HG02763 (cell line): ENCODE results near the gene TPTE.
"Not testable (repeated sequence)": the region's sequence is repeated elsewhere in the genome, so short reads cannot be mapped to it uniquely, and the experiment has no call there.

Experiments
- ATAC-seq: cut with Tn5 transposase; IDR thresholded peaks from one replicate; pipeline ENCODE4 v1.9.1; 2021; ENCODE audit warnings: mild to moderate bottlenecking, moderate library complexity; ENCODE audit not compliant: unreplicated experiment

TPTE gene

GRCh38 chr21:10521091-10521598, at the start of gene TPTE:
TSS of gene TPTE (plus strand) at chr21:10521583. CDS start at chr21:10538724, 17,141 bp downstream.
- ATAC-seq: no peak

GRCh38 chr21:10471999-10472398, 49.4 kb upstream of the TPTE start:
- ATAC-seq: not testable (repeated sequence)

- not testable (repeated sequence) for ATAC-seq
Observed at GRCh38 chr21:10477794-10478193, 43.6 kb upstream of the TPTE start.

GRCh38 chr21:10479875-10480274, 41.5 kb upstream of the TPTE start:
- ATAC-seq: not testable (repeated sequence)

- ATAC-seq: not testable (repeated sequence)
Observed at GRCh38 chr21:10484864-10485263, 36.5 kb upstream of the TPTE start.

GRCh38 chr21:10490453-10490852, 30.9 kb upstream of the TPTE start:
- ATAC-seq: not testable (repeated sequence)

GRCh38 chr21:10511116-10511515, 10.3 kb upstream of the TPTE start:
- ATAC-seq: no peak

- ATAC-seq: not testable (repeated sequence)
Observed at GRCh38 chr21:10516889-10517288, 4.5 kb upstream of the TPTE start.

GRCh38 chr21:10517904-10518303, 3.5 kb upstream of the TPTE start:
- ATAC-seq: not testable (repeated sequence)

GRCh38 chr21:10521835-10522500, 585 bp downstream of the TPTE start:
- ATAC-seq: not testable (repeated sequence)

- no peak for ATAC-seq
Observed at GRCh38 chr21:10539956-10540355, 18.6 kb downstream of the TPTE start.

- not testable (repeated sequence) for ATAC-seq
Observed at GRCh38 chr21:10544376-10544775, 23.0 kb downstream of the TPTE start.

- ATAC-seq: not testable (repeated sequence)
Observed at GRCh38 chr21:10547868-10548267, 26.5 kb downstream of the TPTE start.

- not testable (repeated sequence) for ATAC-seq
Observed at GRCh38 chr21:10548331-10548954, 27.1 kb downstream of the TPTE start.

GRCh38 chr21:10570803-10571202, 49.4 kb downstream of the TPTE start:
- not testable (repeated sequence) for ATAC-seq

GRCh38 chr21:10574531-10575310, 53.3 kb downstream of the TPTE start:
- ATAC-seq: not testable (repeated sequence)

GRCh38 chr21:10575311-10575667, 53.9 kb downstream of the TPTE start:
- ATAC-seq: no peak

- not testable (repeated sequence) for ATAC-seq
Observed at GRCh38 chr21:10578910-10579309, 57.5 kb downstream of the TPTE start.

GRCh38 chr21:10589115-10589514, 67.7 kb downstream of the TPTE start:
- ATAC-seq: not testable (repeated sequence)

- not testable (repeated sequence) for ATAC-seq
Observed at GRCh38 chr21:10607074-10607473, 85.7 kb downstream of the TPTE start.

GRCh38 chr21:10614285-10614684, 92.9 kb downstream of the TPTE start:
- ATAC-seq: not testable (repeated sequence)
